CD4-positive, alpha-beta memory T cell (primary cell): ENCODE data around the gene NOC2L. TPM values are rescaled to one million over a fixed set of nuclear protein-coding genes. Genes with fewer than 3 reads are reported as not detected.

Experiments
- CTCF ChIA-PET: fragments of 350-600 bp; sonication (Branson Sonifier 250); formaldehyde crosslinking; loops from one replicate; lab custom pipeline; 2021; ENCODE audit warnings: inconsistent platforms; ENCODE audit not compliant: partially characterized antibody; lab: Charles Lee
- POLR2A ChIA-PET: fragments of 350-600 bp; sonication (Branson Sonifier 250); formaldehyde crosslinking; loops from one replicate; lab custom pipeline; 2021; ENCODE audit not compliant: partially characterized antibody; lab: Charles Lee
- DNase-seq, 5 donors: peaks; one replicate each; pipeline versions ENCODE4 v3.0.0 to v3.0.0-alpha.2; 2020 to 2022; ENCODE audit warnings: mixed read lengths in 1 of 5
- H3K27ac ChIP-seq: one replicate; pipeline ENCODE4 v1.7.0; 2013; ENCODE audit warnings: low read depth, low read length
- H3K27me3 ChIP-seq: 2 replicates; pipeline ENCODE4 v1.7.0; 2013; ENCODE audit warnings: mild to moderate bottlenecking, low read length, moderate library complexity; ENCODE audit not compliant: insufficient read depth
- H3K36me3 ChIP-seq: 2 replicates; pipeline ENCODE4 v1.7.0; 2013; ENCODE audit warnings: mild to moderate bottlenecking, low read length, moderate library complexity; ENCODE audit not compliant: insufficient read depth
- H3K4me1 ChIP-seq: 2 replicates; pipeline ENCODE4 v1.7.0; 2013; ENCODE audit warnings: mild to moderate bottlenecking, low read length, moderate library complexity; ENCODE audit not compliant: insufficient read depth
- H3K4me3 ChIP-seq, 2 donors: one replicate each; pipeline ENCODE4 v1.7.0; 2013; ENCODE audit warnings: low read length in 2 of 2, mild to moderate bottlenecking in 1 of 2
- H3K9me3 ChIP-seq, 2 donors: one replicate each; pipeline ENCODE4 v1.7.0; 2013; ENCODE audit warnings: low read length in 2 of 2, control low read depth in 1 of 2; ENCODE audit not compliant: control insufficient read depth in 1 of 2
- H3K27ac Mint-ChIP-seq, 7 donors: one replicate each; pipeline ENCODE4 v1.8.0; 2020 to 2021; ENCODE audit warnings: mixed read lengths in 7 of 7, mild to moderate bottlenecking in 6 of 7, inconsistent platforms in 3 of 7, moderate library complexity in 3 of 7
- H3K27me3 Mint-ChIP-seq, 2 donors: one replicate each; pipeline ENCODE4 v1.8.0; 2020 to 2021; ENCODE audit warnings: mixed read lengths in 2 of 2
- H3K36me3 Mint-ChIP-seq, 2 donors: one replicate each; pipeline ENCODE4 v1.8.0; 2020 to 2021; ENCODE audit warnings: mixed read lengths in 2 of 2, inconsistent platforms in 1 of 2, mild to moderate bottlenecking in 1 of 2
- H3K4me1 Mint-ChIP-seq, 4 donors: one replicate each; pipeline ENCODE4 v1.8.0; 2020 to 2021; ENCODE audit warnings: mixed read lengths in 4 of 4, mild to moderate bottlenecking in 1 of 4
- H3K4me3 Mint-ChIP-seq, 8 donors: one replicate each; pipeline ENCODE4 v1.8.0; 2020 to 2021; ENCODE audit warnings: mixed read lengths in 8 of 8, mild to moderate bottlenecking in 7 of 8, moderate library complexity in 6 of 8, inconsistent platforms in 3 of 8
- H3K9me3 Mint-ChIP-seq, 8 donors: one replicate each; pipeline ENCODE4 v1.8.0; 2020 to 2021; ENCODE audit warnings: mixed read lengths in 8 of 8, mild to moderate bottlenecking in 5 of 8, inconsistent platforms in 3 of 8, moderate library complexity in 1 of 8
- intact Hi-C: fragments of 100-400 bp; cut with micrococcal nuclease; formaldehyde crosslinking; loops from one replicate; pipeline ENCODE4 v1.15.1; 2023
- polyA plus RNA-seq, 2 donors: library from polyadenylated mRNA; unstranded; fragments of 300-500 nt; fragmentation: Illumina TruSeq; gene quantifications; one replicate each; pipeline ENCODE4 v1.2.3, GENCODE V29; 2021
- total RNA-seq, 2 experiments: library from RNA; stranded (reverse); gene quantifications; one replicate each; pipeline ENCODE4 v1.2.3, GENCODE V29; 2021

The NOC2L gene
- total and polyA plus RNA-seq, 4 experiments from 2014 or later: 63.0 to 69.5 (median 65.6) TPM

GRCh38 chr1:970242-970972 is 11.4 kb upstream of the NOC2L start:
- Histone ChIP-seq H3K9me3 (no peaks in the 10 kb centered on the region), H3K4me1 (peaks cover 17% of the 10 kb centered on the region), H3K27ac (no peak overlapping the region), H3K27me3 (no peaks in the 10 kb centered on the region), H3K4me3 (no peak overlapping the region), H3K36me3 (no peaks in the 10 kb centered on the region)
- H3K27me3 Mint-ChIP-seq: peaks cover 1 to 2% of the 10 kb centered on the region in 2 donors
- H3K4me3 Mint-ChIP-seq: no peak overlapping the region
- intact Hi-C loops: no loop called here
- no peaks in the 10 kb centered on the region for H3K9me3 Mint-ChIP-seq
- H3K27ac Mint-ChIP-seq: no peak overlapping the region
- CTCF ChIA-PET: interaction anchor here (1.8 kb wide), 1 partner anchor 14 kb away, joined by 4 read pairs; no protein-coding TSS in a partner anchor
- peaks cover 0 to 14% (median under 1%) of the 10 kb centered on the region in 4 donors for H3K4me1 Mint-ChIP-seq
- DNase-seq: no peak
- POLR2A ChIA-PET: interaction anchor here (0.9 to 1.1 kb wide), 2 partner anchors 11 to 65 kb away, joined by 3 read pairs; partner anchors contain the start of gene NOC2L
- no peaks in the 10 kb centered on the region for H3K36me3 Mint-ChIP-seq

DNA sequence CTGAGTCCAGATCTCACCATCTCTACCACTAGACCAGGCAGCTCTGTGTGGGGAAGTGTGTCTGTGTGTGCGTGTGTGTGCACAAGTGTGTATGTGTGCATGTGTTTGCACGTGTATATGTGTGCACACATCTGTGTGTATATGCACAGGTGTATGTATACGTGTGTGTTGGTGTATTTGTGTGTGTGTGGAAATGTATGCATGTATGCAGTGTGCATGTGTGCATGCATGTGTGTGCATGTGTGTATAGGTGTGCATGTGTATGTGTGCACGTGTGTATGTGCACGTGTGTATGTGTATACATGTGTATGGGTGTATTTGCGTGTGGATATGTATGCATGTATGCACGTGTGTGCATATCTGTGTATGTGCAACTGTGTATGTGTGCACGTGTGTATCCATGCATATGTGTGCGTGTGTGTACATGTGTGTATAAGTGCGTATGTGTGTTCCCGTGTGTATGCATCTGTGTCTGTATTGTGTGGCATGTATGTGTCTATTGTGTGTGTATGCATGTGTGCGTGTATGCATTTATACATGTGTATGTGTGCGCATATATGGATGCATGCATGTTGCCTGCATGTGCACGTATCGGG is 10.3 kb upstream of the NOC2L start:
- Mint-ChIP-seq H3K27ac (peak overlapping the region in 1 of 7 donors; percentile 59), H3K36me3 (no peaks in the 10 kb centered on the region), H3K4me3 (peak overlapping the region in 2 of 8 donors; percentile 27 to 50), H3K27me3 (peaks cover 1 to 2% of the 10 kb centered on the region in 2 donors), H3K4me1 (peaks cover 0 to 14% (median under 1%) of the 10 kb centered on the region in 4 donors), H3K9me3 (no peaks in the 10 kb centered on the region)
- Histone ChIP-seq H3K4me3 (no peak overlapping the region), H3K27me3 (no peaks in the 10 kb centered on the region), H3K27ac (no peak overlapping the region), H3K36me3 (no peaks in the 10 kb centered on the region), H3K4me1 (peaks cover 18% of the 10 kb centered on the region), H3K9me3 (no peaks in the 10 kb centered on the region)
- intact Hi-C loops: no loop called here
- ChIA-PET CTCF (interaction anchor here (1.8 kb wide), 1 partner anchor 15 kb away, joined by 4 read pairs; no protein-coding TSS in a partner anchor), POLR2A (no interaction called here)
- no peak for DNase-seq

- Histone ChIP-seq H3K4me1 (peaks cover 18% of the 10 kb centered on the region), H3K9me3 (no peaks in the 10 kb centered on the region), H3K27ac (no peak overlapping the region), H3K4me3 (peak overlapping the region in 1 of 2 donors; percentile 67), H3K36me3 (no peaks in the 10 kb centered on the region), H3K27me3 (no peaks in the 10 kb centered on the region)
- Mint-ChIP-seq H3K4me3 (peak overlapping the region in 3 of 8 donors; percentile 13 to 31 (median 26)), H3K27me3 (peaks cover 1 to 2% of the 10 kb centered on the region in 2 donors), H3K36me3 (no peaks in the 10 kb centered on the region), H3K4me1 (peaks cover 0 to 14% (median under 1%) of the 10 kb centered on the region in 4 donors), H3K27ac (no peak overlapping the region), H3K9me3 (no peaks in the 10 kb centered on the region)
- ChIA-PET CTCF (interaction anchor here (1.5 to 1.7 kb wide), 2 partner anchors 8 to 62 kb away, joined by 7 to 9 read pairs; no protein-coding TSS in a partner anchor), POLR2A (interaction anchor here (0.6 to 1.3 kb wide), 6 partner anchors 8 to 93 kb away, joined by 3 to 11 read pairs (median 8); partner anchors contain the start of genes ISG15 and NOC2L)
- intact Hi-C loops: no loop called here
- DNase-seq: no peak
Observed at GRCh38 chr1:967466-968343, 8.6 kb upstream of the NOC2L start.

DNA sequence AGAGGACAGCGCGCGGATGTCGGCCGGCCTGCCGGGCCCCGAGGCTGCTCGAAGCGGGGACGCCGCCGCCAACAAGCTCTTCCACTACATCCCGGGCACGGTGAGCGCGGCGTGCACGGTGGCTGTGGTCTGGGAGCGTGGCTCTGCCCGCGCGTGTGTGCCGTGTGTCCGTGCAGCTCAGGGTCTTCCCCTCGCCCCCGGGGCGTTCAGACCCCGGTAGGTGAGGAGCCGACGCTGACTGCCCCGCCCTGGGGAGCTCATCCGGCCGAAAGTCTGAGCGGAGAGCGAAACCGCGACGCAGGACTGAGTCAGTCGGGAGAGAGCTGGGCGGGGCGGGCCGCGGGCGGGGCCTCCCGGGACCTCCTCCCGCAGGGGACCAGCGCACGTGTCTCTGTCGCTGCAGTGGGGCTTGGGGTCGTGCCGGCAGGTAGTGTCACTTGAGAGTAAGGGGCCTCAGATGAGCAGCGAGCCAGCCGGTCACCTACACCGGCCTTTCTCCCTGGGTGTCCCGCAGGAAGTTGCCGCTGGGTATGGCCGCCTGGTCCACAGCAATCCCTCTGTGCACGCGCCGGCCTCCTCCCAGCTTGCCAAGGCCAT is 7.7 kb upstream of the NOC2L start:
- ChIA-PET CTCF (interaction anchor here (0.9 to 1.7 kb wide), 4 partner anchors 8 to 97 kb away, joined by 3 to 9 read pairs (median 5); partner anchors contain the start of gene NOC2L), POLR2A (interaction anchor here (0.7 to 1.3 kb wide), 8 partner anchors 8 to 382 kb away, joined by 3 to 11 read pairs (median 6); partner anchors contain the start of genes ISG15 and NOC2L)
- no peaks in the 10 kb centered on the region for H3K36me3 ChIP-seq
- peak overlapping the region; percentile 67 for H3K27ac ChIP-seq
- Mint-ChIP-seq H3K4me1 (peaks cover 0 to 14% (median 3%) of the 10 kb centered on the region in 4 donors), H3K9me3 (no peaks in the 10 kb centered on the region), H3K27me3 (peaks cover 1 to 2% of the 10 kb centered on the region in 2 donors), H3K27ac (peak overlapping the region in 3 of 7 donors; percentile 41 to 53 (median 52)), H3K4me3 (peak overlapping the region; percentile 76 to 91 (median 81)), H3K36me3 (no peaks in the 10 kb centered on the region)
- peak overlapping the region; percentile 47 to 67 for H3K4me3 ChIP-seq
- no peaks in the 10 kb centered on the region for H3K9me3 ChIP-seq
- intact Hi-C loops: no loop called here
- no peaks in the 10 kb centered on the region for H3K27me3 ChIP-seq
- DNase-seq: peak; percentile 53 to 79 (median 61)
- H3K4me1 ChIP-seq: peaks cover 18% of the 10 kb centered on the region

- no peaks in the 10 kb centered on the region for H3K36me3 ChIP-seq
- H3K4me1 Mint-ChIP-seq: peaks cover 0 to 14% (median 5%) of the 10 kb centered on the region in 4 donors
- H3K27ac Mint-ChIP-seq: peak within 1 kb of the TSS in 4 of 7 donors; percentile 41 to 53 (median 50)
- no peaks in the 10 kb centered on the region for H3K27me3 ChIP-seq
- intact Hi-C loops: no loop called here
- H3K4me3 ChIP-seq: peak within 1 kb of the TSS; percentile 47 to 67
- no peaks in the 10 kb centered on the region for H3K36me3 Mint-ChIP-seq
- peak in 2 of 5 donors; percentile 12 to 53 for DNase-seq
- peaks cover 1 to 2% of the 10 kb centered on the region in 2 donors for H3K27me3 Mint-ChIP-seq
- H3K9me3 ChIP-seq: no peaks in the 10 kb centered on the region
- peak within 1 kb of the TSS; percentile 67 for H3K27ac ChIP-seq
- H3K4me1 ChIP-seq: peaks cover 24% of the 10 kb centered on the region
- peak within 1 kb of the TSS; percentile 76 to 91 (median 81) for H3K4me3 Mint-ChIP-seq
- H3K9me3 Mint-ChIP-seq: no peaks in the 10 kb centered on the region
- ChIA-PET CTCF (interaction anchor here (0.9 to 1.7 kb wide), 4 partner anchors 8 to 97 kb away, joined by 3 to 9 read pairs (median 5); partner anchors contain the start of gene NOC2L), POLR2A (interaction anchor here (0.7 to 1.3 kb wide), 9 partner anchors 8 to 382 kb away, joined by 3 to 11 read pairs (median 4); partner anchors contain the start of genes ISG15 and NOC2L)
Observed at GRCh38 chr1:966135-966703, 7.2 kb upstream of the NOC2L start, which contains the start of gene PLEKHN1. PLEKHN1 (plus strand) TSS chr1:966482; CDS start chr1:966532, 50 bp downstream.
